HEK293 (cell line): Measurements from ENCODE around the gene PANK4.

Source experiments
- ZBTB1 ChIP-seq: fragments of 450-650 bp; formaldehyde crosslinking; IDR thresholded peaks from 2 replicates; pipeline ENCODE4 v1.5.1; 2016; ENCODE audit warnings: missing biosample characterization, missing genetic modification characterization
- ZBTB8A ChIP-seq: fragments of 450-650 bp; formaldehyde crosslinking; IDR thresholded peaks from 2 replicates; pipeline ENCODE4 v1.5.1; 2016; ENCODE audit warnings: missing biosample characterization, missing genetic modification characterization
- TF ChIP-seq, protein P1 (sequence below): fragments of 450-650 bp; formaldehyde crosslinking; IDR thresholded peaks from 2 replicates; pipeline ENCODE4 v1.5.1; 2016; ENCODE audit warnings: missing biosample characterization, missing genetic modification characterization
- TF ChIP-seq, protein P2 (sequence below): fragments of 450-650 bp; formaldehyde crosslinking; IDR thresholded peaks from 2 replicates; pipeline ENCODE4 v1.5.0; 2017; ENCODE audit warnings: missing biosample characterization, missing genetic modification characterization, borderline replicate concordance

GRCh38 chr1:2504949-2505272 lies 21.5 kb downstream of the PANK4 start:
- TF ChIP-seq, protein P1, sequence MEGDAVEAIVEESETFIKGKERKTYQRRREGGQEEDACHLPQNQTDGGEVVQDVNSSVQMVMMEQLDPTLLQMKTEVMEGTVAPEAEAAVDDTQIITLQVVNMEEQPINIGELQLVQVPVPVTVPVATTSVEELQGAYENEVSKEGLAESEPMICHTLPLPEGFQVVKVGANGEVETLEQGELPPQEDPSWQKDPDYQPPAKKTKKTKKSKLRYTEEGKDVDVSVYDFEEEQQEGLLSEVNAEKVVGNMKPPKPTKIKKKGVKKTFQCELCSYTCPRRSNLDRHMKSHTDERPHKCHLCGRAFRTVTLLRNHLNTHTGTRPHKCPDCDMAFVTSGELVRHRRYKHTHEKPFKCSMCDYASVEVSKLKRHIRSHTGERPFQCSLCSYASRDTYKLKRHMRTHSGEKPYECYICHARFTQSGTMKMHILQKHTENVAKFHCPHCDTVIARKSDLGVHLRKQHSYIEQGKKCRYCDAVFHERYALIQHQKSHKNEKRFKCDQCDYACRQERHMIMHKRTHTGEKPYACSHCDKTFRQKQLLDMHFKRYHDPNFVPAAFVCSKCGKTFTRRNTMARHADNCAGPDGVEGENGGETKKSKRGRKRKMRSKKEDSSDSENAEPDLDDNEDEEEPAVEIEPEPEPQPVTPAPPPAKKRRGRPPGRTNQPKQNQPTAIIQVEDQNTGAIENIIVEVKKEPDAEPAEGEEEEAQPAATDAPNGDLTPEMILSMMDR, result no peak
- no peak for TF ChIP-seq ZBTB8A (tag by site-specific recombination)
- TF ChIP-seq ZBTB1 (tag by site-specific recombination), result no peak
- TF ChIP-seq, protein P2, sequence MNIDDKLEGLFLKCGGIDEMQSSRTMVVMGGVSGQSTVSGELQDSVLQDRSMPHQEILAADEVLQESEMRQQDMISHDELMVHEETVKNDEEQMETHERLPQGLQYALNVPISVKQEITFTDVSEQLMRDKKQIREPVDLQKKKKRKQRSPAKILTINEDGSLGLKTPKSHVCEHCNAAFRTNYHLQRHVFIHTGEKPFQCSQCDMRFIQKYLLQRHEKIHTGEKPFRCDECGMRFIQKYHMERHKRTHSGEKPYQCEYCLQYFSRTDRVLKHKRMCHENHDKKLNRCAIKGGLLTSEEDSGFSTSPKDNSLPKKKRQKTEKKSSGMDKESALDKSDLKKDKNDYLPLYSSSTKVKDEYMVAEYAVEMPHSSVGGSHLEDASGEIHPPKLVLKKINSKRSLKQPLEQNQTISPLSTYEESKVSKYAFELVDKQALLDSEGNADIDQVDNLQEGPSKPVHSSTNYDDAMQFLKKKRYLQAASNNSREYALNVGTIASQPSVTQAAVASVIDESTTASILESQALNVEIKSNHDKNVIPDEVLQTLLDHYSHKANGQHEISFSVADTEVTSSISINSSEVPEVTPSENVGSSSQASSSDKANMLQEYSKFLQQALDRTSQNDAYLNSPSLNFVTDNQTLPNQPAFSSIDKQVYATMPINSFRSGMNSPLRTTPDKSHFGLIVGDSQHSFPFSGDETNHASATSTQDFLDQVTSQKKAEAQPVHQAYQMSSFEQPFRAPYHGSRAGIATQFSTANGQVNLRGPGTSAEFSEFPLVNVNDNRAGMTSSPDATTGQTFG (tag by site-specific recombination), result no peak
